HG03571 (cell line): Measurements from ENCODE around the gene LRRC3.

Experiments
- ATAC-seq: cut with Tn5 transposase; IDR thresholded peaks from one replicate; pipeline ENCODE4 v1.9.1; 2021; ENCODE audit not compliant: unreplicated experiment

Gene LRRC3

DNA sequence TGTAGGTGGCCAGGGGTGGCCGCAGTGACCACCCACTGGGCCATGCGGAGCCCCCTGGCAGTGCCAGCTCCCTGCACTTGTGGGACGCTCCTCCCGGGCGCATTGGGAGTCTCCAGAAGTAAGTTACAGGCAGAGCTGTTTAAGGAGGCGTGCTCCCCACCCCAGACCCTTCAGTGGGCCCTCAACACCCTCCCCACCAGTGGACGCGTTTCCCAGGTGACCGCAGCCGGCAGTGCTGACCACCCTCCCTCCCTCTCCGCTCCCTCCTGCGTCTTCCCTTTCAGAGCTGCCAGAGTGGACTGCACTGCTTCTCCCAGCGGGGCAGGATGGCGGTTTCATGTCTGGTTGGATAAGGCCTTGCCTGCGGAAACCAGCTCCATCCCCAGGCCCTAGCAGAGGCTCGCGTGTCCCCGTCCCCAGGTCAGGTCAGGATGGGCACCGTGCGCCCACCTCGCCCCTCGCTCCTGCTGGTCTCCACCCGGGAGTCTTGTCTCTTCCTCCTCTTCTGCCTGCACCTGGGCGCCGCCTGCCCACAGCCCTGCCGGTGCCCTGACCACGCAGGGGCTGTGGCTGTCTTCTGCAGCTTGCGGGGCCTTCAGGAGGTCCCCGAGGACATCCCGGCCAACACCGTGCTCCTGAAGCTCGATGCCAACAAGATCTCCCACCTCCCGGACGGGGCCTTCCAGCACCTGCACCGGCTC lies 1.1 kb downstream of the LRRC3 start:
- no peak for ATAC-seq

GRCh38 chr21:44456915-44457736 lies 1.8 kb downstream of the LRRC3 start:
- ATAC-seq: no peak

GRCh38 chr21:44458971-44459711 lies 3.8 kb downstream of the LRRC3 start:
- no peak for ATAC-seq

- ATAC-seq: no peak
These were observed 4.6 kb downstream of the LRRC3 start for GRCh38 chr21:44459712-44460440.

GRCh38 chr21:44460441-44460755 lies 5.1 kb downstream of the LRRC3 start:
- no peak for ATAC-seq

DNA sequence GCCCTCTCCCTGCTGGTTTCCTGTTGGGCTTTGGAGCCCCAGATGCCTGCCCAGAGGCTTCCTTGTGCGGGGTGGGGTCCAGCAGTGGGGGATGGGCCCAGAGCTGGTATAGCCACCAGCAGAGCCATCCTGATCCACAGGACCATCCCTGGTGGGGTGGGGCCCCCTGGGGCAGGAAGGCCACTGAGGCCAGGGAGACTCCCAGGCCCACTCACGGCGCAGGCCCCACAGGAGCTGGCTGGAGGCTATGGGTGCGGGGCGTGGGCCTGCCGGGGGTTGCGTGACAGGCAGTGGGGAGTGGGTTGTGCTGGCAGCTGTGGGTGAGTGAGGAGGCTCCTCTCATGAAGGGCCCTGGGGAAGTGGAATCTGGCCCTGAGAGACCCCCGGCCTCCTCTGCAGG lies 5.7 kb downstream of the LRRC3 start:
- no peak for ATAC-seq

- no peak for ATAC-seq
These were observed 6.2 kb downstream of the LRRC3 start for GRCh38 chr21:44461464-44462001.

- no peak for ATAC-seq
These were observed 7.0 kb downstream of the LRRC3 start for GRCh38 chr21:44462086-44462833.

DNA sequence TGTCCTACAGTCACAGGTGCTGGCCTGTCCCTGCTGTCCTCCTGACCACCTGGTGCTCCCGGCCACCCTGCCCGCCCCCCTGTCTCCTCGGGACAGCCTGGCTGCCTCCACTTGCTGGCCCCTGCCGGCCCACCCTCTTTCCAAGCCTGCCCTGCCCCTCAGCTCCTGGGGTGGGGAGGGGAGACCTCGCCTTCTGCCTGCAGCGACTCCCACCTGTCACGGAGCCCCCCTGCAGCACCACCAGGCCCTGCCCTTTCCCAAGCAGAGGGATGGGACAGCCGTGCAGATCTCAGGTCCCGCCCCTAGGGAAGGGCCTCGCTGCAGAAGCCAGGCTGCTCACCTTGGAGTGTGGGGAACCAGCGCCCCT lies 7.5 kb downstream of the LRRC3 start:
- no peak for ATAC-seq

DNA sequence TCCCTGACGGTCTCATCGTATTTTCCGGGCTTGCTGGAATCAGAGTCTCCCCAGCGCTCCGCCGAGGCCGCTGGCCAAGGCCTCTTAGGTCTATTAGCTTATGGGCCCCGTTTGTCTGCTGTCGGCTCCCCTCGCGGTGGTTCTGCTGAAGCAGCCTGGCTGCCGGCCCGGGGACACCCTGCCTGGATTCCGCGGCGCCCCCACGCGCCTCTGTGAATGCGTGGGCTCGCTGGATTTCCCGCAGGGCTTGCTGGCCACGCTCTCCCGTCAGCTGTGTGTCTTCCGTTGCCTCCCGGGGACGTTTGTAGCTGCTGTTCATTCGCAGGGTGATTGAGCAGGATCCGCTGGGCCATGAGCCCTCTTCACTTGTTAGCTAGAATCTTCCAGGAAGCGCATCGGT lies 8.4 kb downstream of the LRRC3 start:
- no peak for ATAC-seq

GRCh38 chr21:44464351-44464750 lies 9.0 kb downstream of the LRRC3 start:
- ATAC-seq: no peak

GRCh38 chr21:44466351-44466954 lies 11.1 kb downstream of the LRRC3 start:
- no peak for ATAC-seq

- no peak for ATAC-seq
These were observed 11.9 kb downstream of the LRRC3 start for GRCh38 chr21:44466996-44467858.

DNA sequence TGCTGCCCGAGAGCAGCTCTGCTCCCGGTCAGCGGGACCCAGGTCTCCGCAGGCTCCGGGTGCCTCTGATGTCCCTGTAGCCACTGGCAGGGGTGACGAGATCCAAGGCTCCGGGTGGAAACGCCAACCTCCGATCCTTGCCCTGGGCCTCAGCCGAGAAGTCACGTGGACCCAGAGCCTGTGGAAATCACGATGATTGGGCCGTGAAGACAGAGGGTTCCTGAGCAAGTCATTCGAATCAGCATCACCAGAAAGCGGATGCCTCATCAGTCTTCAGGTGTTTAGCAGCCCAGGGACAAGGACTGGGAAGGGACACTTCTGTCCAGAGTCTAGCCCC lies 12.5 kb downstream of the LRRC3 start:
- ATAC-seq: no peak

DNA sequence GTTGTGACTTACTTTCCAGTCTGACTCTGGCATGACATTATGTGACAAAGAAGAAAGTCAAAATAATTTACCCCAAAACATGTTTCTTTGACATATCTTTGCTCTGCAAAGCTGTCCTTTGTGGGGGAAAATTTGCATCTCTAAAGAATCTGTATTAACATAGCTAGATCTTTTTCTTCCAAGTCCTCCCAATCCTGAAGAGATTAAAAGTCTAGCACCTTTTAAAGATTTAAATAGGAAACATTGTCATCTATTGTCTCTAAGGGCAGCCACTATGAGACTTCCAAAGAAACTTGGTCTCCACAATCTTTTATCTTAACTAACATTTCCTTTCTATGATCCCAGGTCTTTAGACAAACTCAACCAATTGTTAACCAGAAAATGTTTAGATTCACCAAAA lies 16.0 kb downstream of the LRRC3 start:
- no peak for ATAC-seq

DNA sequence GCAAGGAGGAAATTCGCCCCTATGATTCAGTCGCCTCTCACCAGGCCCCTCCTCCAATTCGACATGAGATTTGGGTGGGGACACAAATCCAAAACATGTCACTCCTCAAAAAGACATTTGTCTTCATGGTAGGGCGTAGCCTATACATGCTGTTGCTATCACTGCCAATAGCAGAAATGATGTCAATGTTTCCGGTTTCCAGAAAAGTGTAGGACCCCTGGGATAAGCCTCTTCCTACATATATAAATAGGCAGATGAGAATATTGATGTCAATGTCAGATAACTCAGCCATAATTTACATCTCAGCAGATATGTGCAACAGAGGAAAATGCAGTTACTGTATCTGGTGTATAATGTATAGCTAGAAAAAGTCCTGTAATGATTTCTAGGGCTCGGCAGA lies 16.7 kb downstream of the LRRC3 start:
- no peak for ATAC-seq

DNA sequence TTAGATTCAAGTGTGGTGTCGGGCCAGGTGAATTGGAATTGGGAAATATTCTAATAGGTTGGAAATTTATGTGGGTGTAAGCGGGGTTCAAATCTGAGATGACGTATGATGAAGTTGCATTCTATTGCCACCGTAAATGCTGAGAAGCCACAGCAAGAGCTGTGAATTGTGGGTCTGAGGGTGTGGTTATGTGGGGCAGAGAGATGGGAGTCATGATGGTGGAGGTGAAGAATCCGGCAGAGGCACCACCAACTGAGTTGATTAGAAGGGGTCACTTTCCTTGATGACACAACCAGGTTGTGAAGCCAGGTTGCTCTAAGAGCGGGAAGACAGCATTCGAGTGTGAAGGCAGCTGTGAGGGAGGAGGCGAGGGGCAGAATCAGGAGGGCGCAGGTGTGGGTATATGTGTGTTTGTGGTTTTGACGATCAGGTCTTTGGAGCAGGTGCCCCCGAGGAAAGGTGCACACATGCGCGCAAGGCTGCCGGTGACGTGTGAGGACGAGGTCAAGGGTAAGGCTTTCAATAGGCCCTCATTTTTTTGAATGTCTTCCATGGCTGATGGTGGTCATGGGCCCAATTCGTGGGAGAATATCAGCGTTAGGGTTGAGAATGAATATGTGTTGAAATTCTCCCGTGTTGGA lies 18.7 kb downstream of the LRRC3 start:
- ATAC-seq: no peak

GRCh38 chr21:44475266-44475845 lies 20.0 kb downstream of the LRRC3 start:
- no peak for ATAC-seq
